NCI-H1436 treated with DMSO at 0.1 percent for 48 hours (cell line): ENCODE data around the gene CGAS.
"Not testable (repeated sequence)": the region's sequence is repeated elsewhere in the genome, so short reads cannot be mapped to it uniquely, and the experiment has no call there.

ENCODE experiments used
- DNase-seq: peaks from one replicate; lab custom pipeline; 2025; lab: John Stamatoyannopoulos, UW

CGAS gene

GRCh38 chr6:73452107-73452461 lies at the start of gene CGAS:
Gene CGAS, minus strand, starts transcription at chr6:73452297. Its CDS starts 116 bp downstream, at chr6:73452181.
- no peak for DNase-seq

DNA sequence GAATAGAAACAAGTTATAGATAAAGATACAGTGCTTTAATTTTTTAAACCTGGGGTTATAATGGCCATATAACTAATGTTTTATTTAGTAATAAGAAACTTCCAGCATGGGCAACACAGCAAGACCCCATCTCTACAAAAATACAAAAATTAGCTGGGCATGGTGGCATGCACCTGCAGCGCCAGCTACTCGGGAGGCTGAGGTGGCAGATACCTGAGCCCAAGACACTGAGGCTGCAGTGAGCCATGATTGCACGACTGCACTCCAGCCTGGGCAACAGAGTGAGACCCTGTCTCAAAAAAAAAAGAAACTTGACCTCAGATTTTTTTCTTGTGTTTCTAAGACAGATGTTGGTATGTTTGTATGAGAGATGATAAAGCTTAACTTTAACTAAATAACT lies 45.8 kb upstream of the CGAS start:
- DNase-seq: no peak

- no peak for DNase-seq
These were observed 39.3 kb upstream of the CGAS start for GRCh38 chr6:73491377-73491776.

DNA sequence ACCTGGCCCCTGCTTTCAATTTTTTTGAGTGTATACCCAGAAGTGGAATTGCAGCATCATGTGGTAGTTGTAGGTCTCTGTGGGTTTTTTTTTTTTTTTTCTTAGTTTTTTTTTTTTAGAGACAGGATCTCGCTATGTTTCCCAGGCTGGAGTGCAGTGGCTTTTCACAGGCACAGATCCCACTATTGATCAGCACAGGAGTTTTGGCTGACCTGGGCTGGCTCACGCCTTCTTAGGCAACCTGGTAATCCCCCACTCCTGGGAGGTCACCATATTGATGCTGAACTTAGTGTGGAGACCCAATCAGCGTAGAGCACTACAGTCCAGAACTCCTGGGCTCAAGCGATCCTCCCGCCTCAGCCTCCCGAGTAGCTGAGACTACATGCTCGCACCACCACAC lies 35.4 kb upstream of the CGAS start:
- no peak for DNase-seq

DNA sequence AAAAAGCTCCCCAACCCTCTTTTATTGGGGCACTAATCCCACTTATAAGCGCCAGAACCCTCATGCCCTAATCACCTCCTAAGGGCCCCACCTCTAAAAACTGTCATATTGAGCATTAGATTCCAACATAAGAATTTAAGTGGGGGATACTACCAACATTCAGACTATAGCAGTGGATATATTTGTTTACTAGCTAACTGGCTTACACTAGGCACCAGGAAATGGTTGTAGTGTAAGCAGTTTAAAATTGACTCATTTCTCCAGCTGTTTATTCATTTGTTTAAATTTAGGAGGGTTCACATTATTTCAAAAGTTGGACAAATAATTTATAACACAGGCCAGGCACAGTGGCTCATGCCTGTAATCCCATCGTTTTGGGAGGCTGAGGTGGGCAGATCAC lies 32.3 kb upstream of the CGAS start:
- DNase-seq: no peak

GRCh38 chr6:73481969-73482368 lies 29.9 kb upstream of the CGAS start:
- no peak for DNase-seq

DNA sequence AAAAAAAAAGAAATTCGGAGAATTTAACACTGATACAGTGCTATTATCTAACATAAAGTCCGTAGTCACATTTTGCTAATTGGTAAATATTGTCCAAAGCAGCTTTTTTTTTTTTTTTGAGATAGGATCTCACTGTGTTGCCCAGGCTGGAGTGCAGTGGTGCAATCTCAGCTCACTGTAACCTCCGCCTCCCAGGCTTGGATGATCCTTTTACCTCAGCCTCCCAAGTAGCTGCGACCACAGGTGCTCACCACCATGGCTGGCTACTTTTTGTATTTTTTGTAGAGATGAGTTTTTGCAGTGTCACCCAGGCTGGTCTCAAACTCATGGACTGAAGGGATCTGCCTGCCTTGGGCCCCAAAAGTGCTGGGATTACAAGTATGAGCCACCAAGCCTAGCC lies 25.3 kb upstream of the CGAS start:
- DNase-seq: no peak

- DNase-seq: no peak
These were observed 24.6 kb upstream of the CGAS start for GRCh38 chr6:73476723-73477122.

- no peak for DNase-seq
These were observed 19.7 kb upstream of the CGAS start for GRCh38 chr6:73471686-73472290.

- DNase-seq: peak; percentile 27
These were observed 9.6 kb upstream of the CGAS start, which contains the start of gene MTO1 for GRCh38 chr6:73461537-73462350. Gene MTO1, plus strand, starts transcription at chr6:73461737. Its CDS starts 118 bp downstream, at chr6:73461855.

DNA sequence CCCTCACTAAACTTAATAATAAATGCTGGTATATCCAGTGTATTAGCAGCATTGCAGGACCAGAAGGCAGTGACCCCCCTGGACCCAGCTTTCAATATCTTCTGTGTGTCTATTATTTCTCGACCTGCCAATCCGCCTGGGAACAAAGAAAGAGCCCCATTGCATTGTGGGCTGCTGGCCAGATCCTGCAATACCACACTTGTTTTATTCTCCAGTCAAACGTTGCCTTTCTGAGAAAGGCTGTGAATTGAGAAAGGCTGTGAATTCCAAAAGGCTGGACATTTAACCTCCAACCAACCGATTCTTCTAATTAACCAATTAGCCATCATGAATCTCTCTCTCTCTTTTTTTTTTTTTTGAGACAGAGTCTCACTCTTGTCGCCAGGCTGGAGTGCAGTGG lies 8.0 kb upstream of the CGAS start:
- DNase-seq: no peak

GRCh38 chr6:73459474-73459873 lies 7.4 kb upstream of the CGAS start:
- not testable (repeated sequence) for DNase-seq

- no peak for DNase-seq
These were observed 4.0 kb upstream of the CGAS start for GRCh38 chr6:73455865-73456629.

DNA sequence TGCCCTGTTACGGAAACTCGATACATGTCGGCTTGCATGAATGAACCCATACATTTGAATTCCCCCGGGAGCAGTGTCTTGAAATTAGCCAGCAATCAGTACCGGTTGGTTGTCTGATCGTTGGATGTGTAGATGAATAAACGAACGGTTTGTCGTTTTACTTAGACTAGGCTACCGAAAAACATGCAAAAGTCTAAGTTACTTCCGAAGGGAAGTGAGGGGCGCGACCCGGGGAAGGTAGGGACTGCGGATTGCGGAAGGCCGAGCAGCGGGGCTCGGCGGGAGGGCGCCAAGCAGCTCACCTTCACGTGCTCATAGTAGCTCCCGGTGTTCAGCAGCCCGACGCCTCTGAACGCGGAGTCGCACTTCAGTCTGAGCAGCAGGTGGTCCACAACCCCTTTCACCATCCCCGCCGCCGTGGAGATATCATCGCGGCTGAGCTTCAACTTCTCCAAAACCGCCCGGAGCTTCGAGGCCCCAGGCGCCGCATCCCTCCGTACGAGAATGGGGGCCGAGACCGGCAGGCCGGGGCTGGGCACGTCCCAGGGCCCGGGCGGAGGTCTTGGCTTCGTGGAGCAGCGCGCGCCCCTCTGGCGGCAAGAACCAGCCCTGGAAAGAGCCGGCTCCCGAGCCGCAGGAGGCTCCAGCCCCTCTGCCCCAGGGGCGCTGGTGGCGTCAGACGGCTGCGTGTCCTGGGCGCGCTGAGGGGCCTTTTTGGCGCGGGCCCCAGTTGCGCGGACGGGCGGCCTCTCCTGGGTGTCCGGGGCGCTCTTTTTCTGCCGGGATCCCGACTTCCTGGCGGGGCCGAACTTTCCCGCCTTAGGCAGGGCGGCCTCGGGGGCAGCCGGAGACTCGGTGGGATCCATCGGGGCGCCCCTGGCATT lies 632 bp downstream of the CGAS start:
- DNase-seq: no peak

DNA sequence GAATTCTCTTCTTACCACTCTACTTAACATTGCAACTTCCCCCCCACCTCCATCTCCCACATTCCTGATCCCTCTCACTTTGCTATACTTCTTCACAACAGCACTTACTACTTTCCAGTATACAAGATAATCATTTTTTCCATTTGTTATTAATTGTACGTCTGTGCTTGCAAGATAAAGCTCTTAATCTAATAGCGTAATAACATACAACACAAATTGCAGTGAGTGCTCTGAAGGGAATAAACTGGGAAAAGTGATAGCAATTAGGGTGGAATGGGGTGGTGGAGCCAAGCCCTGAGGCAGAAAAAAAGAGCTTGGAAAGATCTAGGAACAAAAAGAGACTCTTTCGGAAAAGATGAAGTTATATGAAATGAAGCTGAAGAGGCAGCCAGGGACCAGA lies 8.5 kb downstream of the CGAS start:
- no peak for DNase-seq

DNA sequence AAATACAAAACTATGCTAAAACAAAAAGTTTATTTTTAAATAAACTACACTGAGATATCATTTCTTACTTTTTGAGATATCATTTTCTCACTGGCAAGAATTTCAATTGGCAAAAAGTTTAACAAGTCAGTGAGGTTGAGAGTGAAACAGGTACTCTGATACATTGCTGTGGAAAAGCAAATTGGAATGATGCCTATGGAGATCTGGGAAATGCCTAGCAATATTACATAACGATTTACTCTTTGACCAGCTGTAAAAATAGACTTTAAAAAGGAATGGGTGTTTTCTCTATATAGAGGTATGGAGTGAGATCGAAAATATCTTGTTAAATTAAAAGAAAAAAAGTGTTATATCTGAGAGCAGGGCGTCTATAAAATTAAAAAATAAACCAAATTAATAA lies 16.9 kb downstream of the CGAS start:
- DNase-seq: no peak

DNA sequence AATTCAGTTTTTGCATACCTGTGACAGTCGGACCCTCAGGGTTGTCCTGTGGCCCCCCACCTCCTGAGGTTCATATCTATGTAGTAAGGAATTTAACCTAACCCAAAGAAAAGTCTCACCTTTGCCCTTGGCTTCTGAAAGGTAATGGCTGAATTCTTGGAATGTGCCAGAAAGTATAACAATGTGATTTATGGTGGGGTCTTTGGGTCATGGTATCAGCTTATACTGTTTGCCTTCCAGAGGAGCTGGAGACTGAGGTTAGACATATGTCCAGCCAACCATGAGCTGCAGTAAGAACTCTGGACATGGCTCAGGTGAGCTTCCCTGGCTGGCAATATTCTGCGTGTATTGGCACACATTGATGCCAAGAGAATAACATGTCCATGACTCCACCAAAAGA lies 30.6 kb downstream of the CGAS start:
- DNase-seq: no peak

DNA sequence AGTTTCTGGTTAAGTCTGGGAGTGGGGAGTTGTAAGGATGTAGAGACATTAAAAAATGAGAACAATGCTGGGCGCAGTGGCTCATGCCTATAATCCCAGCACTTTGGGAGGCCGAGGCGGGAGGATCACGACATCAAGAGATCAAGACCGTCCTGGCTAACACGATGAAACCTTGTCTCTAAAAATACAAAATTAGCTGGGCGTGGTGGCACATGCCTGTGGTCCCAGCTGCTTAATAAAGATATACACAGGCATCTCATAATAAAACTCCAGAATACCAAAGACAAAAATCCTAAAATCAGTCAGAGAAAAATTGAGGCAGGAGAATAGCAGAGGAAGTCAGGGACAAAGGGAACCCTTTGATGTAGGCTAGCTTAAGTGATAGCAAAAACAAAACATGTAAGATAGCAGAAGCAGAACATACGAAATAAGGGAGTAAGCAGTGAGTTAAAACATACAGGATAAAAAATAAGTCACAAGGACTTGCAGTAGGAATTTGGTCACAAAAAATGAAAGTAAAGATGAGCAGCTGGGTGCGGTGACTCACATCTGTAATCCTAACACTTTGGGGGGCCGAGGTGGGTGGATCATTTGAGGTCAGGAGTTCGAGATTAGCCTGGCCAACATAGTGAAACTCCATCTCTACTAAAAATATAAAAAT lies 33.9 kb downstream of the CGAS start:
- DNase-seq: no peak

DNA sequence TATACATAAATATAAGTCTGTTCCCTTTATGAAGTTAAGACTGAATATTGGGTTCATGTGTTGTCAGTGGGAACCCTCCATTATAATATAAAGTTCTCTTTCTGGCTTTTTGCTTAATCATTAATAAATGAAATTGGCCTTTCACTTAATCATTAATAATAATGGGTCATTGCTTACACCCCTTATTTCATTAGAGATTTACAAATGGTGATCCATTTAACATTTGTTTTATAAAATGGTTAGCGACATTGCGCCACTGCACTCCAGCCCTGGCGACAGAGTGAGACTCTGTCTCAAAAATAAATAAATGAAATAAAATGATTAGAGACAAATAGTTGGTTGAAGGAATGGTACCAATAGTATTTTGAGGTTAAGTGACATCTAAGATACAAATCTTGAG lies 39.0 kb downstream of the CGAS start:
- DNase-seq: no peak

GRCh38 chr6:73409395-73409794 lies 42.7 kb downstream of the CGAS start:
- no peak for DNase-seq

DNA sequence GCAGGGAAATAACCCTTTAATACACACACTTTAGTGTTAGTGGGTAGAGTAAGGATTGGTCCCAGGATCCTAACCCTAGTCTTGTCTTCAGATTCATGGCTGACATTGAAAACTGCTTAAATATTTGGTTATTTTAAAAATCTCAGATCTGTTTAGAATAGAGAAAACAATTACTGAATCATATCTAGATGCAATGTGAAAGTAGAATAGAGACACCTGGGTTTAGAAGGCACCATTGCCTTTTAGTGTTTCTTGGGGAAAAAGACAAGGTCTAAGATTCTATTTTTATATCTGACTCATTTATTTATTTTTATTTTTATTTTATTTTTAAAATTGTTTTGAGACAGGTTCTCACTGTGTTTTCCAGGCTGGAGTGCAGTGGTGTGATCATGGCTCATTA lies 51.4 kb downstream of the CGAS start:
- no peak for DNase-seq
